H9 (cell line): ENCODE measurements around the gene VCPKMT. TPM values are rescaled to one million over a fixed set of nuclear protein-coding genes. Genes with fewer than 3 reads are reported as not detected.

Experiments used
- DNase-seq: peaks from one replicate; pipeline ENCODE4 v3.0.0-alpha.2; 2017
- H2AFZ ChIP-seq: one replicate; pipeline ENCODE4 v1.6.1; 2013; ENCODE audit warnings: mild to moderate bottlenecking, low read length, control low read depth, moderate library complexity
- H2AK5ac ChIP-seq: 2 replicates; pipeline ENCODE4 v1.6.1; 2013; ENCODE audit warnings: low read length, control low read depth, mixed read lengths; ENCODE audit not compliant: insufficient read length
- H2BK120ac ChIP-seq: one replicate; pipeline ENCODE4 v1.6.1; 2013; ENCODE audit warnings: low read depth, mild to moderate bottlenecking, low read length, control low read depth, inconsistent platforms; ENCODE audit not compliant: poor library complexity, severe bottlenecking
- H2BK12ac ChIP-seq: 2 replicates; pipeline ENCODE4 v1.6.1; 2013; ENCODE audit warnings: low read length, control low read depth, mixed read lengths, low read depth; ENCODE audit not compliant: insufficient read length
- H2BK15ac ChIP-seq: 2 replicates; pipeline ENCODE4 v1.6.1; 2013; ENCODE audit warnings: low read depth, low read length, control low read depth
- H2BK20ac ChIP-seq: one replicate; pipeline ENCODE4 v1.6.1; 2013; ENCODE audit warnings: low read depth, mild to moderate bottlenecking, low read length, control low read depth, inconsistent platforms; ENCODE audit not compliant: poor library complexity, severe bottlenecking
- H2BK5ac ChIP-seq: 2 replicates; pipeline ENCODE4 v1.6.1; 2013; ENCODE audit warnings: low read length, control low read depth, mixed read lengths; ENCODE audit not compliant: insufficient read length
- H3K14ac ChIP-seq: 2 replicates; pipeline ENCODE4 v1.6.1; 2013; ENCODE audit warnings: low read length, control low read depth; ENCODE audit not compliant: insufficient read depth
- H3K18ac ChIP-seq: 2 replicates; pipeline ENCODE4 v1.6.1; 2013; ENCODE audit warnings: low read depth, mild to moderate bottlenecking, mixed read lengths, low read length, control low read depth; ENCODE audit not compliant: insufficient read length
- H3K23ac ChIP-seq: 2 replicates; pipeline ENCODE4 v1.6.1; 2013; ENCODE audit warnings: low read length, control low read depth, mixed read lengths, low read depth; ENCODE audit not compliant: insufficient read length
- H3K23me2 ChIP-seq: 2 replicates; pipeline ENCODE4 v1.6.1; 2013; ENCODE audit warnings: low read depth, mild to moderate bottlenecking, mixed read lengths, low read length, control low read depth; ENCODE audit not compliant: insufficient read length, poor library complexity, severe bottlenecking
- H3K27ac ChIP-seq: 2 replicates; pipeline ENCODE4 v1.5.1; 2013; ENCODE audit warnings: low read length, control low read depth, mixed read lengths, low read depth; ENCODE audit not compliant: insufficient read length
- H3K27me3 ChIP-seq: 2 replicates; pipeline ENCODE4 v1.6.1; 2013; ENCODE audit warnings: low read length, control low read depth, inconsistent platforms; ENCODE audit not compliant: insufficient read depth
- H3K4ac ChIP-seq: 2 replicates; pipeline ENCODE4 v1.6.1; 2013; ENCODE audit warnings: low read depth, mild to moderate bottlenecking, control low read depth, inconsistent platforms, low read length, moderate library complexity
- H3K4me1 ChIP-seq: 2 replicates; pipeline ENCODE4 v1.6.1; 2013; ENCODE audit warnings: low read length, control low read depth, inconsistent platforms; ENCODE audit not compliant: insufficient read depth
- H3K4me2 ChIP-seq: 2 replicates; pipeline ENCODE4 v1.6.1; 2013; ENCODE audit warnings: low read length, control low read depth, mixed read lengths; ENCODE audit not compliant: insufficient read length, insufficient read depth
- H3K56ac ChIP-seq: 2 replicates; pipeline ENCODE4 v1.6.1; 2013; ENCODE audit warnings: low read depth, mild to moderate bottlenecking, mixed read lengths, low read length, control low read depth; ENCODE audit not compliant: insufficient read length
- H3K79me1 ChIP-seq: 2 replicates; pipeline ENCODE4 v1.6.1; 2013; ENCODE audit warnings: low read depth, mild to moderate bottlenecking, moderate library complexity, low read length, control low read depth, inconsistent platforms; ENCODE audit not compliant: insufficient read depth, poor library complexity, severe bottlenecking
- H3K79me2 ChIP-seq: 2 replicates; pipeline ENCODE4 v1.6.1; 2013; ENCODE audit warnings: low read length, control low read depth, inconsistent platforms; ENCODE audit not compliant: insufficient read depth
- H3K9ac ChIP-seq: 2 replicates; pipeline ENCODE4 v1.6.1; 2013; ENCODE audit warnings: low read length, control low read depth, mixed read lengths; ENCODE audit not compliant: insufficient read length; ENCODE audit errors: extremely low read depth
- H3K9me3 ChIP-seq: one replicate; pipeline ENCODE4 v1.6.1; 2013; ENCODE audit warnings: low read depth, low read length, inconsistent platforms; ENCODE audit not compliant: control insufficient read depth
- H3T11ph ChIP-seq: one replicate; pipeline ENCODE4 v1.6.1; 2013; ENCODE audit warnings: mild to moderate bottlenecking, low read length, control low read depth, inconsistent platforms
- H4K20me1 ChIP-seq: one replicate; pipeline ENCODE4 v1.6.1; 2013; ENCODE audit not compliant: control insufficient read depth, insufficient read length, insufficient read depth
- H4K5ac ChIP-seq: 2 replicates; pipeline ENCODE4 v1.6.1; 2013; ENCODE audit warnings: low read depth, mild to moderate bottlenecking, mixed read lengths, low read length, control low read depth; ENCODE audit not compliant: insufficient read length
- H4K8ac ChIP-seq: replicated peaks from 2 replicates; pipeline ENCODE4 v1.6.1; 2013; ENCODE audit warnings: low read length, control low read depth, mixed read lengths, low read depth; ENCODE audit not compliant: insufficient read length
- H4K91ac ChIP-seq: 2 replicates; pipeline ENCODE4 v1.6.1; 2013; ENCODE audit warnings: low read depth, mild to moderate bottlenecking, moderate library complexity, mixed read lengths, low read length, control low read depth; ENCODE audit not compliant: insufficient read length
- H3K27ac Mint-ChIP-seq, 3 experiments: 2 replicates in 2 of 3; 3 replicates in 1 of 3; pipeline ENCODE4 v1.8.0; 2020 to 2021; ENCODE audit warnings: mixed read lengths in 3 of 3, mild to moderate bottlenecking in 1 of 3, moderate library complexity in 1 of 3
- H3K27me3 Mint-ChIP-seq: 2 replicates; pipeline ENCODE4 v1.8.0; 2021; ENCODE audit warnings: low read depth, mild to moderate bottlenecking, moderate library complexity, mixed read lengths
- H3K36me3 Mint-ChIP-seq, 3 experiments: 2 replicates in 2 of 3; 3 replicates in 1 of 3; pipeline ENCODE4 v1.8.0; 2020 to 2021; ENCODE audit warnings: low read depth in 3 of 3, mixed read lengths in 3 of 3; ENCODE audit not compliant: insufficient read depth in 1 of 3
- H3K4me1 Mint-ChIP-seq, 2 experiments: 2 replicates each; pipeline ENCODE4 v1.8.0; 2020; ENCODE audit warnings: mixed read lengths in 2 of 2
- H3K4me3 Mint-ChIP-seq, 2 experiments: 2 replicates in 1 of 2; 3 replicates in 1 of 2; pipeline ENCODE4 v1.8.0; 2020 to 2021; ENCODE audit warnings: mild to moderate bottlenecking in 2 of 2, mixed read lengths in 2 of 2, moderate library complexity in 1 of 2
- H3K9me3 Mint-ChIP-seq, 2 experiments: 2 replicates in 1 of 2; 3 replicates in 1 of 2; pipeline ENCODE4 v1.8.0; 2020; ENCODE audit warnings: mild to moderate bottlenecking in 2 of 2, mixed read lengths in 2 of 2, moderate library complexity in 1 of 2
- WGBS: extraction: QIAGEN DNeasy Blood & Tissue Kit; methylation state at CpG from one replicate; pipeline ENCODE4 v1.1.7; 2013; ENCODE audit warnings: missing lambda C conversion rate, low lambda C conversion rate, mixed read lengths; ENCODE audit not compliant: insufficient read length; ENCODE audit errors: extremely low coverage; 5-methylcytosine and 5-hydroxymethylcytosine counted together
- total RNA-seq: library from RNA; stranded (reverse); gene quantifications from 2 replicates; pipeline ENCODE4 v1.2.1, GENCODE V29; 2021
- TF ChIP-seq, protein P1 (sequence below): fragments of 200-600 bp; sonication (generic); conservative IDR thresholded peaks from 3 replicates; pipeline ENCODE4 v1.8.0; 2021; ENCODE audit warnings: antibody characterized with exemption, mild to moderate bottlenecking

The VCPKMT gene
- total RNA-seq, 1 experiment from 2014 or later, result 13.7 TPM

DNA sequence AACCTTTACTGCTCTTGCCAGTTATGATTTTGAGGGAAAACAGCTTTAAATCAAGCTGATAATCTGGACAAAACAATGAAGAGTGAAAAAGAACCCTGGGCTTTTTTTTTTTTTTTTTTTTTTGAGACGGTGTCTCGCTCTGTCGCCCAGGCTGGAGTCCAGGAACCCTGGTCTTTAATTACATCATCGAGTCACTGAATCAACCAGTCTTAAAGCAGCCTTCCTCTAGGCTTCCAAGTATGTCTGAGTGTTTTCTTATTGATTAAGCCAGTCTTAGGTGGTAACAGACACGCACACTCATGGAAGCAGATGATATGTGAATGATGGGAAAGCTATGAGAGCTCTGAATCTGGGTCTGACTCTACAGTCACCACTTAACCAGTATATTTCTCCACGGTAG, 5.9 kb upstream of the VCPKMT start:
- no peak overlapping the region for H4K91ac ChIP-seq
- H4K20me1 ChIP-seq, result no peaks in the 10 kb centered on the region
- H3K9me3 ChIP-seq, result no peaks in the 10 kb centered on the region
- Mint-ChIP-seq H3K27ac (no peak overlapping the region), H3K4me1 (peaks cover 5 to 8% of the 10 kb centered on the region in 2 experiments), H3K4me3 (no peak overlapping the region), H3K36me3 (peaks cover 2 to 4% (median 4%) of the 10 kb centered on the region in 3 experiments; a peak in 5 of 7 replicates), H3K27me3 (no peaks in the 10 kb centered on the region), H3K9me3 (no peaks in the 10 kb centered on the region)
- H3K79me2 ChIP-seq, result no peaks in the 10 kb centered on the region
- TF ChIP-seq, protein P1, sequence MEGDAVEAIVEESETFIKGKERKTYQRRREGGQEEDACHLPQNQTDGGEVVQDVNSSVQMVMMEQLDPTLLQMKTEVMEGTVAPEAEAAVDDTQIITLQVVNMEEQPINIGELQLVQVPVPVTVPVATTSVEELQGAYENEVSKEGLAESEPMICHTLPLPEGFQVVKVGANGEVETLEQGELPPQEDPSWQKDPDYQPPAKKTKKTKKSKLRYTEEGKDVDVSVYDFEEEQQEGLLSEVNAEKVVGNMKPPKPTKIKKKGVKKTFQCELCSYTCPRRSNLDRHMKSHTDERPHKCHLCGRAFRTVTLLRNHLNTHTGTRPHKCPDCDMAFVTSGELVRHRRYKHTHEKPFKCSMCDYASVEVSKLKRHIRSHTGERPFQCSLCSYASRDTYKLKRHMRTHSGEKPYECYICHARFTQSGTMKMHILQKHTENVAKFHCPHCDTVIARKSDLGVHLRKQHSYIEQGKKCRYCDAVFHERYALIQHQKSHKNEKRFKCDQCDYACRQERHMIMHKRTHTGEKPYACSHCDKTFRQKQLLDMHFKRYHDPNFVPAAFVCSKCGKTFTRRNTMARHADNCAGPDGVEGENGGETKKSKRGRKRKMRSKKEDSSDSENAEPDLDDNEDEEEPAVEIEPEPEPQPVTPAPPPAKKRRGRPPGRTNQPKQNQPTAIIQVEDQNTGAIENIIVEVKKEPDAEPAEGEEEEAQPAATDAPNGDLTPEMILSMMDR, result no peak
- H4K8ac ChIP-seq, result no peak overlapping the region
- no peak overlapping the region for H2BK20ac ChIP-seq
- no peak overlapping the region for H3K14ac ChIP-seq
- H3K27me3 ChIP-seq, result no peaks in the 10 kb centered on the region
- no peak overlapping the region for H3K56ac ChIP-seq
- H3K23ac ChIP-seq, result no peak overlapping the region
- H3K27ac ChIP-seq, result no peak overlapping the region
- H3T11ph ChIP-seq, result no peak overlapping the region
- H3K79me1 ChIP-seq, result no peaks in the 10 kb centered on the region
- no peak overlapping the region for H3K9ac ChIP-seq
- no peak overlapping the region for H2BK5ac ChIP-seq
- no peaks in the 10 kb centered on the region for H3K23me2 ChIP-seq
- no peak overlapping the region for H3K4ac ChIP-seq
- H3K18ac ChIP-seq, result no peak overlapping the region
- no peak overlapping the region for H2BK12ac ChIP-seq
- no peak overlapping the region for H4K5ac ChIP-seq
- H2BK120ac ChIP-seq, result no peak overlapping the region
- no peak overlapping the region for H2BK15ac ChIP-seq
- WGBS, result no CpG with 5 or more reads among the region's 6 CpGs
- H3K4me1 ChIP-seq, result no peaks in the 10 kb centered on the region
- no peak overlapping the region for H2AK5ac ChIP-seq
- H3K4me2 ChIP-seq, result no peak overlapping the region
- no peak for DNase-seq
- H2AFZ ChIP-seq, result no peak overlapping the region
